Left lung (tissue), 10 donors: ENCODE data around the gene TMEM140. TPM values are rescaled to one million over a fixed set of nuclear protein-coding genes. Genes with fewer than 3 reads are reported as not detected.

Experiments
- ATAC-seq: fragments of 200-7000 bp; cut with Tn5 transposase; one replicate; pipeline ENCODE4 v1.9.1; 2020; ENCODE audit warnings: moderate library complexity
- DNase-seq, 4 donors: peaks; one replicate each; pipeline ENCODE4 v3.0.0-alpha.2; 2013 to 2020
- H3K27ac ChIP-seq, 2 donors: fragments of 200-600 bp; sonication (generic) in 1 of 2; one replicate each; pipeline versions ENCODE4 v1.5.0 to v1.8.0; 2020 to 2021
- H3K27me3 ChIP-seq, 2 donors: fragments of 200-600 bp; sonication (generic) in 1 of 2; one replicate each; pipeline versions ENCODE4 v1.5.0 to v1.8.0; 2020 to 2021
- H3K36me3 ChIP-seq, 2 donors: fragments of 200-600 bp; sonication (generic) in 1 of 2; one replicate each; pipeline versions ENCODE4 v1.5.0 to v1.8.0; 2020 to 2021
- H3K4me1 ChIP-seq, 2 donors: fragments of 200-600 bp; one replicate each; pipeline ENCODE4 v1.8.0; 2021
- H3K4me3 ChIP-seq, 2 donors: fragments of 200-600 bp; sonication (generic) in 1 of 2; one replicate each; pipeline versions ENCODE4 v1.5.0 to v1.8.0; 2020 to 2021; ENCODE audit warnings: mild to moderate bottlenecking in 1 of 2
- H3K9me3 ChIP-seq, 2 donors: fragments of 200-600 bp; sonication (generic) in 1 of 2; one replicate each; pipeline versions ENCODE4 v1.5.0 to v1.8.0; 2020 to 2021
- CTCF ChIP-seq, 2 donors: fragments of 200-600 bp; sonication (generic) in 1 of 2; IDR thresholded peaks; one replicate each; pipeline versions ENCODE4 v1.5.0 to v1.8.0; 2021; ENCODE audit warnings: antibody characterized with exemption in 2 of 2
- intact Hi-C, 2 donors: fragments of 100-400 bp; cut with DNase I; formaldehyde crosslinking; loops; one replicate each; pipeline versions ENCODE4 v1.11.2 to v1.14.2; 2022
- polyA plus RNA-seq, 6 donors: library from polyadenylated mRNA; unstranded; fragments of 120-200 nt; gene quantifications; one replicate each; pipeline ENCODE4 v1.2.1, GENCODE V29; 2013; ENCODE audit not compliant: insufficient read length in 6 of 6
- total RNA-seq, 2 donors: library from RNA; stranded (reverse); fragmentation: NEBNext Ultra II Directional; extraction: Animal tissue kit (Norgen Biotek cat#: 25700); gene quantifications; one replicate each; pipeline ENCODE4 v1.2.1, GENCODE V29; 2021
- donor health status: DM: no; HTN: yes; CAD: no.
- donor health status: DM: no; HTN: no; CAD: no.

The TMEM140 gene
- total and polyA plus RNA-seq, 8 donors: 17.7 to 25.4 (median 19.1) TPM

GRCh38 chr7:135167365-135167917 lies 19.6 kb downstream of the TMEM140 start:
- intact Hi-C loops: loop anchor here in 1 of 2 donors (10.0 kb wide), 1 partner anchor 173 kb away; no protein-coding TSS in a partner anchor
- Histone ChIP-seq H3K36me3 (peaks cover 0 to 55% of the 10 kb centered on the region in 2 donors), H3K27me3 (no peaks in the 10 kb centered on the region), H3K27ac (peak overlapping the region; percentile 65 to 100), H3K4me3 (peak overlapping the region in 1 of 2 donors; percentile 24), H3K4me1 (peaks cover 8 to 74% of the 10 kb centered on the region in 2 donors), H3K9me3 (no peaks in the 10 kb centered on the region)
- ATAC-seq (no peak), DNase-seq (no peak)
- no peak for TF ChIP-seq CTCF (IDR thresholded peaks at IDR 0.05)

DNA sequence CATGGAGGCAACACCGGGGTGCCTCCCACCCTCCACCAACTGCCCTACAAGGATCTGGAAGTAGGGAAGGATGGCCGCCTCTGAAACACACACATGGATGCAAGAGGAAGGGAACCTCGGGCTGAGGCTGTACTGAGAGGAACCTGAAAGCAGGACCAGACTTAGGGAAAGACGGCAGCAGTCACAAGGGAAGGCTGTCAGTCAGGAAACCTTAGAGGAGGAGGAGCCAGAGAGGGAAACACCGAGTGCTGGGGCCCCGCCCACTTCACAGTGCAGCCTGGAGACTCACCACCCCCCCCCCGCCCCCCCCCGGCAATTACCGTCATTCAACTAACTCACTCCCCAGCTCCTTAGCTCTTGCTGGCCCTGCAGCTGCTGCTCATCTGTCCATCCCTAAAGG lies 20.1 kb downstream of the TMEM140 start:
- H3K36me3 ChIP-seq: peaks cover 0 to 55% of the 10 kb centered on the region in 2 donors
- peak in 2 of 4 donors; percentile 72 to 84 for DNase-seq
- intact Hi-C loops: loop anchor here in 1 of 2 donors (10.0 kb wide), 1 partner anchor 173 kb away; no protein-coding TSS in a partner anchor
- no peaks in the 10 kb centered on the region for H3K9me3 ChIP-seq
- no peak for ATAC-seq
- peak overlapping the region; percentile 65 to 100 for H3K27ac ChIP-seq
- no peaks in the 10 kb centered on the region for H3K27me3 ChIP-seq
- TF ChIP-seq CTCF (IDR thresholded peaks at IDR 0.05): no peak
- H3K4me3 ChIP-seq: peak overlapping the region in 1 of 2 donors; percentile 24
- peaks cover 8 to 74% of the 10 kb centered on the region in 2 donors for H3K4me1 ChIP-seq

- H3K27ac ChIP-seq: peak overlapping the region in 1 of 2 donors; percentile 100
- DNase-seq: no peak
Observed at GRCh38 chr7:135168489-135169140, 20.7 kb downstream of the TMEM140 start.

GRCh38 chr7:135169141-135169963 lies 21.5 kb downstream of the TMEM140 start:
- peaks cover 8 to 65% of the 10 kb centered on the region in 2 donors for H3K4me1 ChIP-seq
- H3K9me3 ChIP-seq: no peaks in the 10 kb centered on the region
- intact Hi-C loops: loop anchor here in 1 of 2 donors (10.0 kb wide), 1 partner anchor 175 kb away; no protein-coding TSS in a partner anchor
- H3K36me3 ChIP-seq: peaks cover 0 to 42% of the 10 kb centered on the region in 2 donors
- TF ChIP-seq CTCF (IDR thresholded peaks at IDR 0.05): peak; percentile 10 to 37
- ATAC-seq (no peak), DNase-seq (peak in 1 of 4 donors; percentile 73)
- H3K27ac ChIP-seq: peak overlapping the region; percentile 92 to 100
- no peaks in the 10 kb centered on the region for H3K27me3 ChIP-seq
- H3K4me3 ChIP-seq: peak overlapping the region; percentile 57 to 85

More at GRCh38 chr7:135168489-135169140, 20.7 kb downstream of the TMEM140 start:
- H3K27me3 ChIP-seq: no peaks in the 10 kb centered on the region
- peaks cover 0 to 49% of the 10 kb centered on the region in 2 donors for H3K36me3 ChIP-seq
- peak overlapping the region in 1 of 2 donors; percentile 85 for H3K4me3 ChIP-seq
- no peak for ATAC-seq
- TF ChIP-seq CTCF (IDR thresholded peaks at IDR 0.05): no peak
- peaks cover 8 to 72% of the 10 kb centered on the region in 2 donors for H3K4me1 ChIP-seq
- intact Hi-C loops: loop anchor here in 1 of 2 donors (10.0 kb wide), 1 partner anchor 174 kb away; no protein-coding TSS in a partner anchor
- H3K9me3 ChIP-seq: no peaks in the 10 kb centered on the region
